Stimulated activated CD4-positive, alpha-beta T cell treated with anti-CD3 and anti-CD28 coated beads, TNF-alpha, amount 100 ng/mL, for 1 hour (primary cell): Measurements from ENCODE around the gene MLC1.

Source experiments
- DNase-seq, 3 donors: peaks; one replicate each; pipeline ENCODE4 v3.0.0-alpha.2; 2020; ENCODE audit warnings: low read depth in 3 of 3, low spot score in 1 of 3

MLC1 gene

GRCh38 chr22:50078246-50078645 is 7.0 kb downstream of the MLC1 start:
- DNase-seq = no peak

- no peak for DNase-seq
Observed at GRCh38 chr22:50076646-50077535, 8.3 kb downstream of the MLC1 start.

- no peak for DNase-seq
Observed at GRCh38 chr22:50074551-50075530, 10.4 kb downstream of the MLC1 start.

GRCh38 chr22:50074056-50074455 is 11.2 kb downstream of the MLC1 start:
- no peak for DNase-seq

GRCh38 chr22:50072714-50073538 is 12.3 kb downstream of the MLC1 start:
- DNase-seq = no peak

- DNase-seq = no peak
Observed at GRCh38 chr22:50072167-50072555, 13.1 kb downstream of the MLC1 start.

- no peak for DNase-seq
Observed at GRCh38 chr22:50071432-50072166, 13.6 kb downstream of the MLC1 start.

- no peak for DNase-seq
Observed at GRCh38 chr22:50070366-50070765, 14.9 kb downstream of the MLC1 start.

- no peak for DNase-seq
Observed at GRCh38 chr22:50068096-50068495, 17.1 kb downstream of the MLC1 start.

- DNase-seq = no peak
Observed at GRCh38 chr22:50067244-50067643, 18.0 kb downstream of the MLC1 start.

- no peak for DNase-seq
Observed at GRCh38 chr22:50064453-50064852, 20.8 kb downstream of the MLC1 start.

- DNase-seq = no peak
Observed at GRCh38 chr22:50063589-50064393, 21.4 kb downstream of the MLC1 start.

- DNase-seq = no peak
Observed at GRCh38 chr22:50062509-50063135, 22.6 kb downstream of the MLC1 start.

GRCh38 chr22:50061824-50062355 is 23.3 kb downstream of the MLC1 start:
- DNase-seq = no peak

- no peak for DNase-seq
Observed at GRCh38 chr22:50061141-50061823, 23.9 kb downstream of the MLC1 start.

GRCh38 chr22:50060441-50061140 is 24.6 kb downstream of the MLC1 start:
- DNase-seq = no peak

GRCh38 chr22:50059881-50060262 is 25.4 kb downstream of the MLC1 start:
- no peak for DNase-seq
